Measurements from ENCODE around the gene ERCC3.

Gene ERCC3

DNA sequence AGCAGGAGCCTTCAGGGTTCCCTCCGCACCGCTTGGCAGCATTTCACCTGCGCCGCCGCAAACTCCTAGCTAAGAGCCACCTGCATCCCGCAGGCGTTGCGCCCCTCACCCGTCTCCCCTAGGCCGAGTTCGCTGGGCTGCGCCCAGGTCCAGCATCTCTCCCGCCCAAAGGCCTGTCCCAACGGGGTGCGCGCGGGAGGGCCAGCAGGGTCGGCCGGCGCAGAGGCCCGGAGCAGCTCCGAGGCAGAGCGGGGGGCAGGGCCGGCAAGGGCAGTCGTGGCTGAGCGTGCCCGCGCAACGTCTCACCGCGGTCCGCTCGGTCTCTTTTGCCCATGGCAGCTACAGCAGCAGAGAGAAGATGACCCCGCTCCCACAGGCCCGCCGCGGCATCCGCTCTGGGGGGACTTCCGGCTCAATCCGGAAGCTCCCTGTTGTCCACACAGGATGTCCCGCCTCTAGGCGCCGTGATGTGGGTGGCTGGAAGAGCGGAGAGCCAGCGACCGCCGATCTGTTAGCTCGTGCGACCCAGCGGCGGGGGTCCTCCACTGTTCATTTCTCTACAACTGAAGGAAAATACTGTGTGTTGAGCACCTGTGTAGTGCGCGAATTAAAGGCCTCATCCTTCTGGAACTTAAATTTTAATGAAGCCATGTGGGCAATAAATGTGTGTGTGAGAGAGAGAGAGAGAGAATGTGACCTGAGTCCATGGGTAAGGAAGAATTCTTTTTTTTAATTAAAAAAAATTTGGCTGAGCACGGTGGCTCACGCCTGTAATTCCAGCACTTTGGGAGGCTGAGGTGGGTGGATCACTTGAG, at the start of gene ERCC3:
ERCC3 (minus strand) TSS at position 397 of the 815 bp plus-strand sequence; CDS start at position 334, 63 bp downstream.
- DNase-seq (ENCODE audit: low read depth): peak; percentile 73

GRCh38 chr2:127343277-127343676, 49.3 kb upstream of the ERCC3 start:
- DNase-seq (ENCODE audit: low read depth): no peak

GRCh38 chr2:127342101-127342500, 48.2 kb upstream of the ERCC3 start:
- DNase-seq (ENCODE audit: low read depth): no peak

DNA sequence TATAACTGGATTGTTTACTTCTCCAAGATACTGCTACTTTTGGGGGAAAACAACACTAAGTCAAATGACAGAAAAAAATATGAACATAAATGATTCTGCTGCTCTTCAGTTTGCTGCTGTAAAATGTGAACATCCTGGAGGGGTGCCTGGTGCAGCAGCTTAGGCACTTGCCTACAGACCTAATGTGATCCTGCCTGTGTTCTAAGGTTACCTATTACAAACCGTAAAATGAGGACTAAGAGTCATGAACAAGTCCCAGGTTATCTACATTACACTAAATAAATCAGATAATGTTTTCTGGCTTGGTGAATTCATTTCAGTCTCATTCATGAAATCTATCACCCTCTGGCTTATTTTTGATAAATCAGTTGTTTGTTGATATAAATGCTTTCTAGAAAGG, 38.4 kb upstream of the ERCC3 start:
- no peak for DNase-seq (ENCODE audit: low read depth)

DNA sequence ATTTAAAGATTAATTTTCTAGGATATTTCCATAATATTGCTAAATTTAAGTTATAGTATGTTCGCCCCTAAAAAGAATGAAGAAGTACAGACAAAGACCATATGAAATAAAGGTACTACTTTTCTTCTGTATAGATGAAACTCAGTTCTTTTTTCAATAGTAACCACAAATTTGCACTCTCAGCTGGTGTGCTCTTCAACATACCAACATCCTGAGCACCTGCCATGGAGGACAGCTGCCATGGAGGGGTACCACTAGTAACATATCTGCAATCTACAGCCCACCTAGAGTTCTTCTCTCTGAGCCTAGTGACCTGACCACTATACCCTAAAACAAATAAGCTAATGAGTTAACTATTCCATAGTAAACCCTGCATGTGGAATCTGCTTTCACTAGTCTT, 36.8 kb upstream of the ERCC3 start:
- DNase-seq (ENCODE audit: low read depth): no peak

DNA sequence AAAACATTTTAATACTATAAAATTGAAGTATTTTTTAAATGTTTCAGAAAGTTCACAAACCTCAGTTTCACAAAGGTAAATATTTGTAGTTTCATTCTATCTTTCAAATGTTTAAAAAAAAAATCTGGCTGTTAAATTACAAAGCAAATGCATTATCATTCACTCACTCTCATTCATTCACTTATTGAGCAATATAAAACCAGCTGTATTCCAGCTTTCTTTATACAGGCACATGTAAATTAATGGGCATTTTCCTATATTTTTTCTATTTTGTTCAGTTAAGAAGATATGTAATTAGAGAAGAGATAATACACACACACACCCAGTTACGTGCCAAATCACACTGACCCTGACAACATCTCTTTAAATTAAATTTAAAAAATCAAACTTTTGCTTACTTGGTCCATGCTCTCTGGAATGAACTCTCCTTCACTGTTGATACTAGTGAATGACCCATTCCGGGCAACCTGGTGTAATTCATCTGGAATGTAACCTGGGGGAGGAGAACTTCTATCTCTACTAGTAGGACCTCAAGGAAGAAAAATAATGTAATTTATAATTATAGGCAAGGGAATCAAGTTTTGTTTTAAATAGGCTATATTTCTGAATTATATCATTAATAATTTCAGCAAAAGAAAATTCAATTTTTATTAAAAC, 32.5 kb upstream of the ERCC3 start:
- DNase-seq (ENCODE audit: low read depth): no peak

DNA sequence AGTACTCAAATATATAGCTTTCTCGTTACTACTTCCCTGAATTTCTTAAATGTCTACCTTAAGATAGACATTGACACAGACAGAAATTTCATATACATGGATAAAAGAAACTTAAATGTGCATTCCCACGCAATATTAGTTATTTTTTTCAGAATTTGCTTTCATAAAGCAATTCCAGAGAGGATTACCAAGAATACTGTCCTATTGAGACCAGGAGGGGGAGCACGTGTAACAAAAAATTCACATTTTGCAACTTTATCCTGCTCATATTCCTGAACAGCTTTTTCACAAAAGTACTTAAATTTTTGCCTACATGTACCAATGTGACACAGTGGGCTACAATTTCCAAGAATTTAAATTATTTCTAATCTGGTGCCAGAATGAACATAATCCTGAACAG, 30.7 kb upstream of the ERCC3 start:
- DNase-seq (ENCODE audit: low read depth): no peak

GRCh38 chr2:127321303-127321702, 27.4 kb upstream of the ERCC3 start:
- DNase-seq (ENCODE audit: low read depth): no peak

- DNase-seq (ENCODE audit: low read depth): no peak
These were observed 26.8 kb upstream of the ERCC3 start for GRCh38 chr2:127320586-127321275.

- no peak for DNase-seq (ENCODE audit: low read depth)
These were observed 26.1 kb upstream of the ERCC3 start for GRCh38 chr2:127320067-127320466.

DNA sequence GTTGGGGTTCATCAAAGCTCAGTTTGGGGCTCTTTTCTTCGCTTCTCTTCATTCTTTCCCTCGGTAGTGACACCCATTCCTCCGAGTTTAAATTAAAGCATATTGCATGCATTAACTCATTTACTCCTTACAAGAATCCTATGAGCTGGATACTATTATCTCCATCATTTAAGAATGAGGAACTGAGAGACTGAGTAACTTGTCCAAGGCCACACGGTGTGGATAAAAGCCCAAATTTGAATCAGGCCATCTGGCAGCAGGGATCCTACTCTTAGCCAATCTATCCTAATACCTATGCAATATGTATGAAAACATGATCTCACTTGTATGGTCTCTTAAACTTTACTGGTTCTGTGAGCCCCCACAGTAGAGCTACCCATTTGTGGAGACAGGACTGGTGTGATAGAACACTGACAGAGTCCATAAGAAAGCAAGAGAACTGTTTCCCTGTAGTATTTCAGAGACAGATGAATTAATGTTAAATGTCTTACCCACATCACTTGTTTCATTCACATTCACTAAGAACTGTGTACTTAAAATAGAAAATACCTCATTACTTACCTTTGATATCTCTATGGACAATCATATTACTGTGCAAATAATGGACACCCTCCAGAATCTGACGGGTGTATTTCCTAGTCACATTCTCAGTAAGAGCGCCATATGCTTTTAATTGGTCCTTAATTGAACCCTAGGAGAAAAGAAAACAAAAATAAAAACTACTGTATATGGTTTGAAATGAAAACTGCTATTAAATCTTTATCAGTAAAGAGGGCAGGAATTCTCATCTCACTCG, 20.4 kb upstream of the ERCC3 start:
- DNase-seq (ENCODE audit: low read depth): no peak

DNA sequence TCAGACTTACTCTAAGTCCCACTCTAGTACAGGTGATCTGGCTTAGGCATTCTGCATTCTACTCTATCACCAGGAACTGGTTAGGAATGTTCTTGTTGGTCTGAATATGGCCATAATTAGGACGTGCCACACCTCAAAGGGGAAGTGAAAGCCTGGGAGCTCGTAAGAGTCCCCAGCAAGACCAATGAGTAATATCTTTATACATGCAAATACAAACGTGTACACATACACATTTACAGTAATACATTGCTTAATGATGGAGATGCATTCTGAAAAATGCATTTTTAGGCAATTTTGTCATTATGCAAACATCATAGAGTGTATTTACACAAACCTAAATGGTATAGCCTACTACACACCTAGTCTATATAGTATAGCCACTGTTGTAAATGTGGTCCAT, 19.5 kb upstream of the ERCC3 start:
- DNase-seq (ENCODE audit: low read depth): no peak

GRCh38 chr2:127310980-127311379, 17.0 kb upstream of the ERCC3 start:
- no peak for DNase-seq (ENCODE audit: low read depth)

DNA sequence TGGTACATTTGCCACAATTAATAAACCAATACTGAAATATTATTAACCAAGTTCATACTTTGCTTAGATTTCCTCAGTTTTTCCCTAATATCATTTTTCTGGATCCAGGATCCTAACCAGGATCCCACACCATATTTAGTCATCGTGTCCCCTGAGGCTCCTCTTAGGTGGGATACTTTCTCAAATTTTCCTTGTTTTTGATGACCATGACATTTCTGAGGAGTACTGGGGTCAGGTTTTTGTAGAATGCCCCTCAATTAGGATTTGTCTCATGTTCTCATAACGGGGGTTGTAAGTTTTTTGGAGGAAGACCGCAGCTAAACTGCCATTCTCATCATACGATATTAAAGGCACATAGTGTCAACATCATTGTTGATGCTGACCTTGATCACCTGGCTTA, 15.5 kb upstream of the ERCC3 start:
- DNase-seq (ENCODE audit: low read depth): no peak

GRCh38 chr2:127308586-127309138, 14.7 kb upstream of the ERCC3 start:
- no peak for DNase-seq (ENCODE audit: low read depth)

DNA sequence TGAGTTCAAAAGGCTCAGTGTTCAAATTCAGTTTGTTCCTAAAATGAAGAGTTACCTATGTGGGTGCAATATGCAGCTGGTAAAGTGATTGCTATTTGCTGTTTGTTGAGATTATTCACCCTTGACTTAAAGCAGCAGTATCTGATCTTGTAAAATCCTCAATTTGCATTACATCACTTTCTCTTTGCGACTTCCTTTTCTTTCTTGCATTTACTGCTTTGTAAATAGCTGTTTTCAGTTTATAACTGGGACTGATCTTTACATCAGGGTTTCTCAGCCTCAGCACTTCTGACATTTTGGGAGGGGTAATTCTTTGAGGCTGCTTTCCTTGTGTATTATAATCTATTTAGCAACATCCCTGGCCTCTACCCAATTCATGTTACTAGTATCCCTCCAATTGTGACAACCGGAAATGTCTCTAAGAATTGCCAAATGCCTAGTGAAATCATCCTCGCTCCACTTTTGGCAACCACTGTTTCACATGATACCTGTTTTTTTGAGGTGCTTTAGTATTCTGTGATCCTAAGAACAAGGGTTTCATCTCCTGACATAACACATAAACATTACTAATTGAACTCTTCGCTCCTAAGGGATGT, 12.1 kb upstream of the ERCC3 start:
- no peak for DNase-seq (ENCODE audit: low read depth)

DNA sequence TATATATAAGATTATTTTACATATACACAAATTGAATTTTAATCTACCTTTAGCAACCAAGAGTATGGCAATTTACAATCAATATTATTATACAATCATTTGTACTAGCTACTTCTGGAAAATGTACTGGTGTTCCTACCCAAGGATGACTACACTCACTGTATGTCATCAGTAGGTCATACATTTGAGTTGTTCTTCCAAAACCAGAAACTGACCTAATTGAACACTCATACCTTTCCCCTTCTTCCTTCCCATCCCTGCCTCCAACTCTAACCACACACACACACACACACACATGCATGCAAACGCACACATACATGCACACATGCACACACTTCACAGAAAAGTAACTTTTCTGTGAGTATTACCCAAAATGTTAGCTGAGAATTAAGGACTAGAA, 8.2 kb upstream of the ERCC3 start:
- no peak for DNase-seq (ENCODE audit: low read depth)

- DNase-seq (ENCODE audit: low read depth): no peak
These were observed 577 bp downstream of the ERCC3 start for GRCh38 chr2:127293386-127293747.

GRCh38 chr2:127288274-127288673, 5.7 kb downstream of the ERCC3 start:
- DNase-seq (ENCODE audit: low read depth): no peak

GRCh38 chr2:127283275-127283674, 10.7 kb downstream of the ERCC3 start:
- no peak for DNase-seq (ENCODE audit: low read depth)

DNA sequence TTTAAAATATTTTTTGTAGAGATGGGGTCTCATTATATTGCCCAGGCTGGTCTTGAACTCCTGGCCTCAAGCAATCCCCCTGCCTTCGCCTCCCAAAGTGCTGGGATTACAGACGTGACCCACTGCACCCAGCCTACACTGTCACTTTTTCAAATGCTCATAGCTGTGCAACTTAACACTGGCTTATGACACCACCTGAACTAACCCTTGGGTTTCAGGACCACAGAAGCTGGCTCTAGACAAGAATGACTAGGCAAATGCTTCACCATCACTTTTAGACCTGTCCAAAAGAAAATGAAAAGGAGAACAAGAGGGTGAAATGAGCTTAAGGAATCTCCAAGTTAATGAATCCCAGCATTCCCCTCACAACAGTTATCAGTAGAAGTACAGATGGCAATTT, 13.3 kb downstream of the ERCC3 start:
- no peak for DNase-seq (ENCODE audit: low read depth)

DNA sequence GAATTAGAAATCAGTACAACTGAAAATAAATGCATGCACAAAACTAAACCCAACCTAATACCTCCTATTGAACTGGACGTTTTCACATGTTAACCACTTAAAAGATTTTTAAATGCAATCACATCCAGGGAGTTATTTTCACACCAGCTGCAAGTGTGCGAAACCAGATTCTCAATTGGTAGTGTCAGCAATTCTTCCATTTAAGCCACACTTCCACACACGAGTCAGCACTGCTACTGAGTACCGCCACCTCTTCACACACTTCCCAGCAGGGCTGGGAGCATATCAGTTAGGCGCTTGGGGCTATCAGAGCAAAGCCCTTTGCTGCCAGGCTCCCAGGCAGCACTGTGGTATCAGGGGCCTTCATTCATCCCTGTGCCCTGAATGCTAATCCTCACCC, 14.2 kb downstream of the ERCC3 start:
- no peak for DNase-seq (ENCODE audit: low read depth)
